Endothelial cell (in vitro differentiated cells): Measurements from ENCODE around the gene HENMT1. TPM values are rescaled to one million over a fixed set of nuclear protein-coding genes. Genes with fewer than 3 reads are reported as not detected.
"Not testable (repeated sequence)": the region's sequence is repeated elsewhere in the genome, so short reads cannot be mapped to it uniquely, and the experiment has no call there.

Experiments
- DNase-seq: peaks from one replicate; pipeline ENCODE4 v3.0.0; 2021; ENCODE audit warnings: low spot score
- H3K27ac Mint-ChIP-seq: one replicate; pipeline ENCODE4 v1.8.0; 2021; ENCODE audit warnings: mixed read lengths, inconsistent platforms; ENCODE audit not compliant: unreplicated experiment
- H3K27me3 Mint-ChIP-seq: one replicate; pipeline ENCODE4 v1.8.0; 2021; ENCODE audit warnings: mild to moderate bottlenecking, moderate library complexity, mixed read lengths, inconsistent platforms; ENCODE audit not compliant: unreplicated experiment
- H3K36me3 Mint-ChIP-seq: one replicate; pipeline ENCODE4 v1.8.0; 2021; ENCODE audit warnings: mild to moderate bottlenecking, low read depth, mixed read lengths, inconsistent platforms; ENCODE audit not compliant: unreplicated experiment
- H3K4me1 Mint-ChIP-seq: one replicate; pipeline ENCODE4 v1.8.0; 2021; ENCODE audit warnings: mild to moderate bottlenecking, mixed read lengths, inconsistent platforms; ENCODE audit not compliant: unreplicated experiment
- H3K4me3 Mint-ChIP-seq: one replicate; pipeline ENCODE4 v1.8.0; 2021; ENCODE audit warnings: mild to moderate bottlenecking, mixed read lengths, inconsistent platforms; ENCODE audit not compliant: unreplicated experiment
- H3K9me3 Mint-ChIP-seq: one replicate; pipeline ENCODE4 v1.8.0; 2021; ENCODE audit warnings: mixed read lengths, inconsistent platforms; ENCODE audit not compliant: unreplicated experiment
- total RNA-seq: library from RNA; stranded (reverse); fragmentation: NEBNext Ultra II Directional; extraction: Animal tissue kit (Norgen Biotek cat#: 25700); gene quantifications from one replicate; pipeline ENCODE4 v1.2.1, GENCODE V29; 2021; ENCODE audit not compliant: unreplicated experiment
- TF ChIP-seq, protein P1 (sequence below): fragments of 200-600 bp; sonication (generic); IDR thresholded peaks from one replicate; pipeline ENCODE4 v1.5.0; 2021; ENCODE audit warnings: antibody characterized with exemption; ENCODE audit not compliant: unreplicated experiment

HENMT1 gene
- total RNA-seq, 1 donor from 2014 or later: 10.5 TPM

DNA sequence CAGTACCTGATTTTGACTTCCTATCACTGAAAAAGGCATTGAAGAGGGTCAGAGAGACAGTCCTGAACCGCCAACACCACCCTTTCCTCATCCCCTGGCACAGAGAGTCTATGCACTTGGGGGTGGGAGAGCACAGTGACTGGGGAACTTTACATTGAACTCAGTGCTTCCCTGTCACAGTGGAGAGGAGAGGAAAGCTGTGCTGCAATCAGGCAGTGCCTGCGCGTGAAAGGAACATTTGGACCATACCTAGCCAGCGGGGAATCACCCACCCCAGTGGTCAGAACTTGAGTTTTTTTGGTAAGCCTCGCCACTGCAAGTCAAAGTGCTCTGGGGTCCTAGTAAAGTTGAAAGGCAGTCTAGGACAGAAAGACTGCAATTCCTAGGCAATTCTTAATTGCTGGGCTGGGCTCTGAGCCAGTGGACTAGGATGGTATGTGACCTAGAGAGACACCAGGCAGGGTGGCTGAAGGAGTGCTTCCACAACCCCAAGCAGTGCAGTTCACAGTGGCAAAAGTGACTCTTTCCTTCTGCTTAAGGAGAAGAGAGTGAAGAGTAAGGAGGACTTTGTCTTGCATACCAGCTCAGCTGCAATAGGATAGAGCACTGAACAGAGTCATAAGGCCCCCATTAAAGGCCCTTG, 9.4 kb upstream of the HENMT1 start:
- H3K4me3 Mint-ChIP-seq: no peak overlapping the region

DNA sequence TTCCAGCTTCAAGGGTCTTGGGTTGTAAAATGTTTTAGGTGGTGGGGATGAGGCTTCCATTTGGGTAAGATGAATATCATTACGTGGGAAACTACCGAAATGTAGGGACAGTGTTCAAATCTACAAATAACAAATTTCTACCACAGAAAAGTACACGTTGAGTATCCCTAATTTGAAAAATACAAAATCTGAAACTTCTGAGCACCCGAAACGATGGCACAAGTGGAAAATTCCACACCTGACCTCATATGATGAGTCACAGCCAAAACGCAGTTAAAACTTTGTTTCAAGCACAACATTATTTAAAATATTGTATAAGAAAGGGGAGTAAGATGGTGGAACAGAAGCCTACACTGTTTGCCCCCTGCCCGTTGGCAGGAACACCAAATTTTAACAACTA, 8.8 kb upstream of the HENMT1 start:
- peaks cover 4% of the 10 kb centered on the region for H3K27me3 Mint-ChIP-seq
- H3K27ac Mint-ChIP-seq: no peak overlapping the region
- H3K36me3 Mint-ChIP-seq: peaks cover 8% of the 10 kb centered on the region
- H3K9me3 Mint-ChIP-seq: peaks cover 3% of the 10 kb centered on the region
- no peak overlapping the region for H3K4me3 Mint-ChIP-seq
- H3K4me1 Mint-ChIP-seq: peaks cover 3% of the 10 kb centered on the region
- DNase-seq: no peak
- TF ChIP-seq, protein P1, sequence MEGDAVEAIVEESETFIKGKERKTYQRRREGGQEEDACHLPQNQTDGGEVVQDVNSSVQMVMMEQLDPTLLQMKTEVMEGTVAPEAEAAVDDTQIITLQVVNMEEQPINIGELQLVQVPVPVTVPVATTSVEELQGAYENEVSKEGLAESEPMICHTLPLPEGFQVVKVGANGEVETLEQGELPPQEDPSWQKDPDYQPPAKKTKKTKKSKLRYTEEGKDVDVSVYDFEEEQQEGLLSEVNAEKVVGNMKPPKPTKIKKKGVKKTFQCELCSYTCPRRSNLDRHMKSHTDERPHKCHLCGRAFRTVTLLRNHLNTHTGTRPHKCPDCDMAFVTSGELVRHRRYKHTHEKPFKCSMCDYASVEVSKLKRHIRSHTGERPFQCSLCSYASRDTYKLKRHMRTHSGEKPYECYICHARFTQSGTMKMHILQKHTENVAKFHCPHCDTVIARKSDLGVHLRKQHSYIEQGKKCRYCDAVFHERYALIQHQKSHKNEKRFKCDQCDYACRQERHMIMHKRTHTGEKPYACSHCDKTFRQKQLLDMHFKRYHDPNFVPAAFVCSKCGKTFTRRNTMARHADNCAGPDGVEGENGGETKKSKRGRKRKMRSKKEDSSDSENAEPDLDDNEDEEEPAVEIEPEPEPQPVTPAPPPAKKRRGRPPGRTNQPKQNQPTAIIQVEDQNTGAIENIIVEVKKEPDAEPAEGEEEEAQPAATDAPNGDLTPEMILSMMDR: no peak

More for the DNA sequence above, 9.4 kb upstream of the HENMT1 start:
- H3K27me3 Mint-ChIP-seq: peaks cover 7% of the 10 kb centered on the region
- no peak for DNase-seq
- peaks cover 3% of the 10 kb centered on the region for H3K4me1 Mint-ChIP-seq
- no peak overlapping the region for H3K27ac Mint-ChIP-seq
- H3K9me3 Mint-ChIP-seq: peaks cover 6% of the 10 kb centered on the region
- TF ChIP-seq, protein P1: no peak
- H3K36me3 Mint-ChIP-seq: peaks cover 11% of the 10 kb centered on the region

DNA sequence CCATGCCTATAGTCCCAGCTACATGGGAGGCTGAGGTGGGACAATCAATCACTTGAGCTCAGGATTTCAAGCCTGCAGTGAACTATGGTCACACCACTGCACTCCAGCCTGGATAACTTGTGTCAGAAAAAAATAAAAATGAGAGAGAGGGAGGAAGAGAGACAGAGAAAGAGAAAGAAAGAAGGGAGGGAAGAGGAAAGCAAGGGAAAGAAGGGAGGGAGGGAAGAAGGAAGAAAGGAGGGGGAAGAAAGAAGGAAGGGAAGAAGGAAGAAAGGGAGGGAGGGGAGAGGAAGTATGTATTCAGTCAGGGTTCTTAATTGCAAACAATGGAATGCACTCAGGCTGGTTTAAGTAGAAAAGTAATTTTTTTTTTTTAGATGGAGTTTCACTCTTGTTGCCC, 7.9 kb upstream of the HENMT1 start:
- DNase-seq: no peak
- Mint-ChIP-seq H3K9me3 (no peaks in the 10 kb centered on the region), H3K4me3 (no peak overlapping the region), H3K27ac (no peak overlapping the region), H3K4me1 (peaks cover 3% of the 10 kb centered on the region), H3K36me3 (peaks cover 3% of the 10 kb centered on the region), H3K27me3 (peaks cover 4% of the 10 kb centered on the region)
- TF ChIP-seq, protein P1: no peak

DNA sequence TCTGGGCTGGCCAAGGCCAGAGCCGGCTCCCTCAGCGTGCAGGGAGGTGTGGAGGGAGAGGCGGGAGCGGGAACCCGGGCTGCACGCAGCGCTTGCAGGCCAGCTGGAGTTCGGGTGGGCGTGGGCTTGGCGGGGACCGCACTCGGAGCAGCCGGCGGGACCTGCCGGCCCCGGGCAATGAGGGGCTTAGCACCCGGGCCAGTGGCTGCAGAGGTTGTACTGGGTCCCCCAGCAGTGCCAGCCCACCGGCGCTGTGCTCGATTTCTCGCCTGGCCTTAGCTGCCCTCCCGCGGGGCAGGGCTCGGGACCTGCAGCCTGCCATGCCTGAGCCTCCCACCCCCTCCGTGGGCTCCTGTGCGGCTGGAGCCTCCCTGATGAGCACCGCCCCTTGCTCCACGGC, 6.5 kb upstream of the HENMT1 start:
- H3K9me3 Mint-ChIP-seq, H3K27me3 Mint-ChIP-seq, H3K4me3 Mint-ChIP-seq, H3K36me3 Mint-ChIP-seq, H3K4me1 Mint-ChIP-seq, DNase-seq, H3K27ac Mint-ChIP-seq: not testable (repeated sequence)

DNA sequence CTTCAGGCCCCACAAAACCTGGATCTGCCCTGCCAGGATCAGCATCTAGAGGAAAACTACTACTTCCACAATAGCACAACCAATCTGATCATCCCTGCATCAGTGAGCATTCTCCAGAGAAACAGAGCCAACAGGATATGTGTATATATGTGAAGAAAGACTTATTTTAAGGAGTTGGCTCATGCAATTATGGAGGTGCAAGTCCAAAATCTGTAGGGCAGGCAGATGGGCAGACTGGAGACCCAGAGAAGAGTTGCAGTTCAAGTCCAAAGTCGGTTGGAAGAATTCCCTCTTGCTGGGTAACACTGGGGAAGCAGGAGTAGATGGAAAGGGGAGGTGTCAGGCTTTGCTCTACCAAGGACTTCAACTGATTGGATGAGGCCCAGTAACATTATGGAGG, 4.9 kb upstream of the HENMT1 start:
- Mint-ChIP-seq H3K27me3 (peaks cover 4% of the 10 kb centered on the region), H3K36me3 (peaks cover 3% of the 10 kb centered on the region), H3K9me3 (no peaks in the 10 kb centered on the region), H3K27ac (no peak overlapping the region), H3K4me3 (no peak overlapping the region), H3K4me1 (peaks cover 3% of the 10 kb centered on the region)
- no peak for DNase-seq
- TF ChIP-seq, protein P1: no peak
